ENCODE data around the gene CBARP. TPM values are rescaled to one million over a fixed set of nuclear protein-coding genes. Genes with fewer than 3 reads are reported as not detected.

Gene CBARP
- polyA plus RNA-seq, 1 experiment: 1.6 TPM

- TF ChIP-seq CTCF (IDR thresholded peaks at IDR 0.05; ENCODE audit: insufficient read depth, low read depth, low read length): no peak
- Histone ChIP-seq H3K36me3 (ENCODE audit: control insufficient read depth, insufficient read depth, low read length) (peaks cover 30% of the 10 kb centered on the region), H3K4me3 (ENCODE audit: low read depth, low read length) (no peak overlapping the region), H3K27me3 (ENCODE audit: control insufficient read depth, insufficient read depth, low read length) (no peaks in the 10 kb centered on the region)
- CTCF ChIA-PET: interaction anchor here (1.3 to 12.8 kb wide), 2 partner anchors 8 to 16 kb away, joined by 3 to 437 read pairs; partner anchors contain the start of gene ATP5F1D
- POLR2A ChIA-PET: interaction anchor here (1.0 kb wide), 1 partner anchor 9 kb away, joined by 6 read pairs; the partner anchor contains the start of gene CIRBP
- no peak for DNase-seq (ENCODE audit: low read depth)
Observed at GRCh38 chr19:1259876-1260748, 22.3 kb upstream of the CBARP start.

- H3K36me3 ChIP-seq (ENCODE audit: control insufficient read depth, insufficient read depth, low read length): peaks cover 38% of the 10 kb centered on the region
- CTCF ChIA-PET: interaction anchor here (0.9 to 12.8 kb wide), 3 partner anchors 9 to 16 kb away, joined by 3 to 437 read pairs (median 3); partner anchors contain the start of gene ATP5F1D
Observed at GRCh38 chr19:1259206-1259875, 21.5 kb upstream of the CBARP start.

GRCh38 chr19:1258707-1259205, 21.0 kb upstream of the CBARP start:
- H3K4me3 ChIP-seq (ENCODE audit: low read depth, low read length): no peak overlapping the region
- POLR2A ChIA-PET: interaction anchor here (0.6 kb wide), 2 partner anchors 8 to 336 kb away, joined by 8 to 20 read pairs; no protein-coding TSS in a partner anchor
- CTCF ChIA-PET: interaction anchor here (0.9 to 12.8 kb wide), 3 partner anchors 9 to 15 kb away, joined by 3 to 437 read pairs (median 3); partner anchors contain the start of gene ATP5F1D
- TF ChIP-seq CTCF (IDR thresholded peaks at IDR 0.05; ENCODE audit: insufficient read depth, low read depth, low read length): no peak
- H3K36me3 ChIP-seq (ENCODE audit: control insufficient read depth, insufficient read depth, low read length): peaks cover 43% of the 10 kb centered on the region
- no peaks in the 10 kb centered on the region for H3K27me3 ChIP-seq (ENCODE audit: control insufficient read depth, insufficient read depth, low read length)
- no peak for DNase-seq (ENCODE audit: low read depth)

More at GRCh38 chr19:1259206-1259875, 21.5 kb upstream of the CBARP start:
- no peak for TF ChIP-seq CTCF (IDR thresholded peaks at IDR 0.05; ENCODE audit: insufficient read depth, low read depth, low read length)
- no peaks in the 10 kb centered on the region for H3K27me3 ChIP-seq (ENCODE audit: control insufficient read depth, insufficient read depth, low read length)
- POLR2A ChIA-PET: interaction anchor here (0.6 kb wide), 2 partner anchors 8 to 337 kb away, joined by 8 to 20 read pairs; no protein-coding TSS in a partner anchor
- no peak overlapping the region for H3K4me3 ChIP-seq (ENCODE audit: low read depth, low read length)
- DNase-seq (ENCODE audit: low read depth): no peak

- no peak for TF ChIP-seq CTCF (IDR thresholded peaks at IDR 0.05; ENCODE audit: insufficient read depth, low read depth, low read length)
- Histone ChIP-seq H3K4me3 (ENCODE audit: low read depth, low read length) (no peak overlapping the region), H3K27me3 (ENCODE audit: control insufficient read depth, insufficient read depth, low read length) (no peaks in the 10 kb centered on the region), H3K36me3 (ENCODE audit: control insufficient read depth, insufficient read depth, low read length) (peaks cover 44% of the 10 kb centered on the region)
- DNase-seq (ENCODE audit: low read depth): no peak
- ChIA-PET CTCF (interaction anchor here (12.8 kb wide), 1 partner anchor 14 kb away, joined by 437 read pairs; the partner anchor contains the start of gene ATP5F1D), POLR2A (interaction anchor here (0.7 kb wide), 1 partner anchor 9 kb away, joined by 6 read pairs; no protein-coding TSS in a partner anchor)
Observed at GRCh38 chr19:1258163-1258492, 20.3 kb upstream of the CBARP start.
